ENCODE data around the gene RIOK2.
"Not testable (repeated sequence)": the region's sequence is repeated elsewhere in the genome, so short reads cannot be mapped to it uniquely, and the experiment has no call there.

DNA sequence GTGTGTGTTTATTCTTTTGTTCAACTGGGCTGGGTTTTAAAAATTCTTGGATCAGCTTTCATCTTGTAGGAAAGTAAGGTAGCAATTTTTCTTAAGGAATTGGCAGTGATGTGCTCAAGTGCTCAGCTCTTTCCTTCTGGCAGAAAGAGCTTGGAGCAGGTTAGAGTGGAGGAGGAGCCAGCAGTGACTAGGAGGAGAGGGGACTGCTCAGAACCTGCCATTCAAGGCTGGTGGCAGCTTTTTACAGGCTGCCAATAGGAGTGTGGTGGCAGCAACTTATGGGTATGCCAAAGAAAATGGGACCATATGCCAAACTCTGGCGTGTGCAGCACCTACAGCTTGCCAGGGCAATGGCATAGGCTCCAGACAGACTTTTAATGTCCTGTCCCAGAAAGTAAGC is 42.8 kb downstream of the RIOK2 start:
- TF ChIP-seq SETDB1 (IDR thresholded peaks at IDR 0.05; ENCODE audit: insufficient read length, low read length); ZNF398 (tag by site-specific recombination; IDR thresholded peaks at IDR 0.05); ZFP3 (tag by site-specific recombination; IDR thresholded peaks at IDR 0.05; ENCODE audit: low read depth); ZNF335 (tag by site-specific recombination; conservative IDR thresholded peaks at IDR 0.05); CTCF (tag by site-specific recombination; IDR thresholded peaks at IDR 0.05); PATZ1 (tag by site-specific recombination; IDR thresholded peaks at IDR 0.05); ZBTB20 (tag by site-specific recombination; IDR thresholded peaks at IDR 0.05): not testable (repeated sequence)

All from HEK293 (cell line).